HAP-1 (cell line): Measurements from ENCODE around the gene TPX2.
A peak's percentile ranks its signal among the peaks of the same experiment; 100 is the strongest.

Experiments used
- DNase-seq, 2 experiments: peaks; one replicate each; pipeline ENCODE4 v3.0.0-alpha.2; 2016 to 2020; ENCODE audit warnings: low spot score in 2 of 2
- H3K27me3 ChIP-seq: fragments of 250-450 bp; sonication (Bioruptor Pico); 2 replicates; pipeline ENCODE4 v1.5.1; 2020; ENCODE audit warnings: low read depth, mild to moderate bottlenecking, moderate library complexity
- H3K36me3 ChIP-seq: fragments of 250-450 bp; sonication (Bioruptor Pico); replicated peaks from 2 replicates; pipeline ENCODE4 v1.5.1; 2020; ENCODE audit warnings: mild to moderate bottlenecking
- H3K4me1 ChIP-seq: fragments of 250-450 bp; sonication (Bioruptor Pico); 2 replicates; pipeline ENCODE4 v1.5.1; 2020; ENCODE audit warnings: mild to moderate bottlenecking
- H3K4me3 ChIP-seq: fragments of 250-450 bp; sonication (Bioruptor Pico); 2 replicates; pipeline ENCODE4 v1.5.1; 2020; ENCODE audit warnings: mild to moderate bottlenecking, moderate library complexity
- H3K9me3 ChIP-seq: fragments of 250-450 bp; sonication (Bioruptor Pico); 2 replicates; pipeline ENCODE4 v1.5.1; 2020; ENCODE audit warnings: mild to moderate bottlenecking, moderate library complexity
- in situ Hi-C: fragments of 300-500 bp; cut with MboI; formaldehyde crosslinking; loops from 3 replicates; pipeline ENCODE4 v1.14.3; 2020; ENCODE audit warnings: low sequenced_read_pairs, inconsistent platforms, mixed read lengths

TPX2 gene

GRCh38 chr20:31710423-31711108, 28.5 kb upstream of the TPX2 start:
- H3K27me3 ChIP-seq: no peaks in the 10 kb centered on the region
- no peak overlapping the region for H3K4me3 ChIP-seq
- H3K36me3 ChIP-seq: peaks cover 44% of the 10 kb centered on the region
- no peaks in the 10 kb centered on the region for H3K9me3 ChIP-seq
- H3K4me1 ChIP-seq: peaks cover 23% of the 10 kb centered on the region
- in situ Hi-C loops: no loop called here
- no peak for DNase-seq

GRCh38 chr20:31711179-31712111, 27.6 kb upstream of the TPX2 start:
- Histone ChIP-seq H3K36me3 (peaks cover 40% of the 10 kb centered on the region), H3K4me3 (no peak overlapping the region), H3K4me1 (peaks cover 23% of the 10 kb centered on the region), H3K27me3 (no peaks in the 10 kb centered on the region), H3K9me3 (no peaks in the 10 kb centered on the region)
- no peak for DNase-seq
- in situ Hi-C loops: no loop called here

- no peaks in the 10 kb centered on the region for H3K9me3 ChIP-seq
- H3K4me1 ChIP-seq: peaks cover 23% of the 10 kb centered on the region
- no peak overlapping the region for H3K4me3 ChIP-seq
- in situ Hi-C loops: no loop called here
- H3K36me3 ChIP-seq: peaks cover 36% of the 10 kb centered on the region
- H3K27me3 ChIP-seq: no peaks in the 10 kb centered on the region
- peak; percentile 75 to 76 for DNase-seq
Measured at GRCh38 chr20:31712112-31712553, 27.0 kb upstream of the TPX2 start.

GRCh38 chr20:31712564-31713311, 26.4 kb upstream of the TPX2 start:
- Histone ChIP-seq H3K36me3 (peaks cover 37% of the 10 kb centered on the region), H3K4me1 (peaks cover 23% of the 10 kb centered on the region), H3K9me3 (no peaks in the 10 kb centered on the region), H3K27me3 (no peaks in the 10 kb centered on the region), H3K4me3 (no peak overlapping the region)
- in situ Hi-C loops: no loop called here
- DNase-seq: peak; percentile 89 to 97

GRCh38 chr20:31713312-31714273, 25.5 kb upstream of the TPX2 start:
- DNase-seq: no peak
- H3K27me3 ChIP-seq: no peaks in the 10 kb centered on the region
- peaks cover 39% of the 10 kb centered on the region for H3K36me3 ChIP-seq
- peaks cover 25% of the 10 kb centered on the region for H3K4me1 ChIP-seq
- no peak overlapping the region for H3K4me3 ChIP-seq
- H3K9me3 ChIP-seq: no peaks in the 10 kb centered on the region
- in situ Hi-C loops: no loop called here

- Histone ChIP-seq H3K4me1 (peaks cover 45% of the 10 kb centered on the region), H3K9me3 (no peaks in the 10 kb centered on the region), H3K27me3 (no peaks in the 10 kb centered on the region), H3K4me3 (no peak overlapping the region), H3K36me3 (peaks cover 42% of the 10 kb centered on the region)
- no peak for DNase-seq
- in situ Hi-C loops: no loop called here
Measured at GRCh38 chr20:31715766-31716165, 23.3 kb upstream of the TPX2 start.

GRCh38 chr20:31716351-31716750, 22.7 kb upstream of the TPX2 start:
- in situ Hi-C loops: no loop called here
- Histone ChIP-seq H3K4me3 (no peak overlapping the region), H3K27me3 (no peaks in the 10 kb centered on the region), H3K9me3 (no peaks in the 10 kb centered on the region), H3K4me1 (peaks cover 51% of the 10 kb centered on the region), H3K36me3 (peaks cover 43% of the 10 kb centered on the region)
- DNase-seq: no peak

- in situ Hi-C loops: no loop called here
- DNase-seq: no peak
- no peaks in the 10 kb centered on the region for H3K27me3 ChIP-seq
- no peak overlapping the region for H3K4me3 ChIP-seq
- no peaks in the 10 kb centered on the region for H3K9me3 ChIP-seq
- H3K36me3 ChIP-seq: peaks cover 43% of the 10 kb centered on the region
- H3K4me1 ChIP-seq: peaks cover 46% of the 10 kb centered on the region
Measured at GRCh38 chr20:31716818-31717477, 22.1 kb upstream of the TPX2 start.

- no peak for DNase-seq
- in situ Hi-C loops: no loop called here
- Histone ChIP-seq H3K4me1 (peaks cover 40% of the 10 kb centered on the region), H3K36me3 (peaks cover 43% of the 10 kb centered on the region), H3K4me3 (no peak overlapping the region), H3K27me3 (no peaks in the 10 kb centered on the region), H3K9me3 (no peaks in the 10 kb centered on the region)
Measured at GRCh38 chr20:31717478-31718201, 21.4 kb upstream of the TPX2 start.

- in situ Hi-C loops: no loop called here
- H3K4me3 ChIP-seq: peak overlapping the region; percentile 91
- H3K9me3 ChIP-seq: no peaks in the 10 kb centered on the region
- H3K27me3 ChIP-seq: no peaks in the 10 kb centered on the region
- H3K36me3 ChIP-seq: peaks cover 35% of the 10 kb centered on the region
- H3K4me1 ChIP-seq: peaks cover 34% of the 10 kb centered on the region
- no peak for DNase-seq
Measured at GRCh38 chr20:31718952-31719643, 20.0 kb upstream of the TPX2 start.

GRCh38 chr20:31719644-31720485, 19.2 kb upstream of the TPX2 start:
- Histone ChIP-seq H3K4me1 (peaks cover 34% of the 10 kb centered on the region), H3K36me3 (peaks cover 29% of the 10 kb centered on the region), H3K9me3 (no peaks in the 10 kb centered on the region), H3K27me3 (no peaks in the 10 kb centered on the region), H3K4me3 (peak overlapping the region; percentile 91)
- in situ Hi-C loops: loop anchor here (5.0 to 10.0 kb wide), 2 partner anchors 58 to 155 kb away; no protein-coding TSS in a partner anchor
- peak; percentile 87 to 97 for DNase-seq
